Stimulated activated CD4-positive, alpha-beta T cell treated with anti-CD3 and anti-CD28 coated beads, Interleukin-4, amount 100 ng/mL, for 4 hours (primary cell): ENCODE data around the gene ZNF423.

Source experiments
- DNase-seq, 2 experiments: peaks; one replicate each; pipeline ENCODE4 v3.0.0-alpha.2; 2020

ZNF423 gene

GRCh38 chr16:49780433-49780832, 75.5 kb downstream of the ZNF423 start:
- DNase-seq: no peak

GRCh38 chr16:49779979-49780378, 75.9 kb downstream of the ZNF423 start:
- DNase-seq: no peak

- no peak for DNase-seq
These were observed 77.5 kb downstream of the ZNF423 start for GRCh38 chr16:49778202-49778930.

- DNase-seq: no peak
These were observed 79.2 kb downstream of the ZNF423 start for GRCh38 chr16:49776734-49777133.

- no peak for DNase-seq
These were observed 79.8 kb downstream of the ZNF423 start for GRCh38 chr16:49776085-49776595.

GRCh38 chr16:49775581-49775980, 80.3 kb downstream of the ZNF423 start:
- DNase-seq: no peak

GRCh38 chr16:49775018-49775417, 80.9 kb downstream of the ZNF423 start:
- no peak for DNase-seq

- DNase-seq: no peak
These were observed 82.1 kb downstream of the ZNF423 start for GRCh38 chr16:49773534-49774475.

- DNase-seq: no peak
These were observed 87.9 kb downstream of the ZNF423 start for GRCh38 chr16:49767998-49768397.

- DNase-seq: no peak
These were observed 88.5 kb downstream of the ZNF423 start for GRCh38 chr16:49767414-49767813.

GRCh38 chr16:49766225-49766624, 89.7 kb downstream of the ZNF423 start:
- DNase-seq: no peak

GRCh38 chr16:49763826-49764225, 92.1 kb downstream of the ZNF423 start:
- no peak for DNase-seq

GRCh38 chr16:49760815-49761214, 95.1 kb downstream of the ZNF423 start:
- no peak for DNase-seq

- DNase-seq: no peak
These were observed 98.3 kb downstream of the ZNF423 start for GRCh38 chr16:49757559-49758069.

- no peak for DNase-seq
These were observed 98.9 kb downstream of the ZNF423 start for GRCh38 chr16:49756775-49757558.

GRCh38 chr16:49755716-49756505, 100.0 kb downstream of the ZNF423 start:
- no peak for DNase-seq

GRCh38 chr16:49755313-49755620, 100.6 kb downstream of the ZNF423 start:
- no peak for DNase-seq

GRCh38 chr16:49754495-49755312, 101.2 kb downstream of the ZNF423 start:
- DNase-seq: no peak

- DNase-seq: no peak
These were observed 105.4 kb downstream of the ZNF423 start for GRCh38 chr16:49750341-49751000.

- no peak for DNase-seq
These were observed 106.1 kb downstream of the ZNF423 start for GRCh38 chr16:49749816-49750215.

GRCh38 chr16:49748322-49748721, 107.6 kb downstream of the ZNF423 start:
- DNase-seq: no peak
